GM19463 (cell line): ENCODE data around the gene KLF3.

ENCODE experiments used
- ATAC-seq: cut with Tn5 transposase; IDR thresholded peaks from one replicate; pipeline ENCODE4 v1.9.1; 2021; ENCODE audit warnings: mild to moderate bottlenecking, moderate library complexity; ENCODE audit not compliant: unreplicated experiment

Gene KLF3

DNA sequence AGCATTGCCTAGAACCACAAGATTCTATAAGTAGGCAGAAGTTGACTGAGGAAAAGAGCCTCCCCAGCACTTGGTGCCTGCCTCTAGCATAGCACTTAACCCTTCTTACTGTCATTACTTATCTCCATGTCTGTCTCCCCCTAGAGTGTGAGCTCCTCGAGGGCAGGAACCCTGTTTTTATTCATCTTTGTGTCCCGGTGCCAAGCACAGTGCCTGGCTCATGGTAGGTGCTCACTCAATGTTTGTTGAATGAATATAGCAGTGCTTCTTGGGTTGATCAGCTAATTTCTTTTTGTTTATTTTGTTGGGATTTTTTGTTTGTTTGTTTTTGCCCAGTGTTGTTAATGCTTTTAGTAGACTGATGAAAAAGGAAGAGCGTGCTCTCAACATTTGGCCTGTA lies 30.3 kb downstream of the KLF3 start:
- ATAC-seq = no peak

DNA sequence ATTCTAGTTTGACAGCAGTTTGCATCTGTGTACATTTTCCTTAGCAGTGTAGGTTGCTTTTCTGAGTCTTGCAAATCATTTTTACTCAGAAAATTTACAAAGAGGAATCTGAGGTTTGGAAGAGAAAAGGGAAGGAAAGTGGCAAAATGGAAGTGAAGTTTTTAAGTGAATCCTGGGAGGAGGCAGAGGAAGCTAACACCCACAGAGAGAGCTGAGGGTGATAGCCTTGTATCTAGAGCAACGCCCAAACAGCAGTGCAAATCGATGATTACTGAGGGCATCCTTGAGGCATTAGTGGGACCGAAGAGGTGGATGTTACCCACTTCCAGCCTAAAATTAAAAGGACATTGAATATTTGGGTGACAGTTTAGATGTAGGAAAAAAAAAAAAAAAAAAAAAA lies 31.8 kb downstream of the KLF3 start:
- ATAC-seq = no peak

DNA sequence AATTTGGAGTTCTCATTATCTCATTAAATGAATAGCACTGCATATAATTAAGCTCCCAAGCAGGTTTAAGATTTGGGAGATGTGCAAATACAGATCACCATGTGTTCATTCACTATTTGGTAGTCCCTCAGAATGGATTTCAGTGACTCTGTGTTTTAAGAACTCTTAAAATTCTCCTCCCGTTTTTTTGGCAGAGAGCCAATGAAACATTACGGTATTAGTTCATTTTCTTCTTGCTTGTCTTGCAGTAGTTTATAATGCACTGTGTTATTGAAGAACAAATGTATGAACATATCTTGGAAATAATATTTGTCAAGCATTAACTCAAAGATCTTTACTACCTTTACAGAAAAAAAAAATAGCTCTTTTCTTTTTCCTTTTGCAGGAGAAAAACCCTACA lies 32.7 kb downstream of the KLF3 start:
- no peak for ATAC-seq

DNA sequence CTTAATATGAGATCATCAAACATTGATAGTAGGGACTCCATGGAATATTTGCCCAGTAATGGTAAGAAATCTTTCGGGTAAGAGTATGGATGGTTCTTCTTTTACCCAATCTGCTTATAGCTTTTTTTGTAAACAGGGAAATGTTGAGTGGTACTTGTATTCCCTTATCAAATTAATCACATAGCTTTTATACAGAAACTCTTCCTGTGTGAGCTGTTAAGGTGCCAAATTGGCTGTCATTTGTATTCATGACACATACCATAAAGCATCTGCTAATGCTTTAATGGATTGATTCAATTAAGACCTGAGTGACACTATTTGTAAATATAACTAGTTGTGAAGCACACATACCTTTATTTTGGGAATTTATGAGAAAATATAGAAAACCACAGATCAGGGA lies 34.2 kb downstream of the KLF3 start:
- ATAC-seq = no peak

DNA sequence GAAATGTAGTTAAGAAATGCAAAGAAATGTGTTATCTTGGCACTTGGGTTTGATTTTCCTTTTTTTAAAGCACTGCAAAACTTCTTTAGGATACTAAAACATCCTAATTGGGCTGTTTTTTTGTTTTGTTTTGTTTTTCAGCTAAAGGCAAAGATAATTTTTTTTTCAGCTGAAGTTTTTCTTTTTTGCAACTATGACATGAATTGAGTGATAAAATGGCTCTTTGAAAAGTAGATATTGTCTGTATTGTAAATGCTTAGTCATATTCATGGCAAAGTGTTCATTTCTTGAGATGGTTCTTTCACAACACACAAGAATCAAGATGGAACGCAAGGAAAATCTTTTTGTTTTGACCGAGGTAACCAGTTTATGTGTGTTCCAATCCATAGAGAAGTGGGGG lies 35.1 kb downstream of the KLF3 start:
- ATAC-seq = no peak

DNA sequence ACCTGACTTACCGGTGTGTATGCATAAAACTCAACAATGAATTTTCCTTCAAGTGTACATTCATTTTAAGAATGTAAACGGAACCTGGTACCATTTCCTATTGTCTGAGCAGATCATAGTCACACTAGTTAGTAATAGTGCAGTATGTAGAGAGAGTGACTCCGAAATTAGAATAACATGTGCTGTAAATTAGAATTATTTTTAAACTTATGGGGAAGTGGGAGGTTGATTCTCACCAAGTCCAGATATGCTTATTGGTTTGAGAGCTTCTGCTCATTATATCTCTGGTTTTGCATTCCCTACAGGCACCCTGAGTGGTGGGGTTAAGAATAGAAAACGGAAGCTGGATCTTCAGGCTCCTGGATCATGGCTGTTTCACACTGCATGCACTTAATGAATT lies 39.6 kb downstream of the KLF3 start:
- no peak for ATAC-seq

DNA sequence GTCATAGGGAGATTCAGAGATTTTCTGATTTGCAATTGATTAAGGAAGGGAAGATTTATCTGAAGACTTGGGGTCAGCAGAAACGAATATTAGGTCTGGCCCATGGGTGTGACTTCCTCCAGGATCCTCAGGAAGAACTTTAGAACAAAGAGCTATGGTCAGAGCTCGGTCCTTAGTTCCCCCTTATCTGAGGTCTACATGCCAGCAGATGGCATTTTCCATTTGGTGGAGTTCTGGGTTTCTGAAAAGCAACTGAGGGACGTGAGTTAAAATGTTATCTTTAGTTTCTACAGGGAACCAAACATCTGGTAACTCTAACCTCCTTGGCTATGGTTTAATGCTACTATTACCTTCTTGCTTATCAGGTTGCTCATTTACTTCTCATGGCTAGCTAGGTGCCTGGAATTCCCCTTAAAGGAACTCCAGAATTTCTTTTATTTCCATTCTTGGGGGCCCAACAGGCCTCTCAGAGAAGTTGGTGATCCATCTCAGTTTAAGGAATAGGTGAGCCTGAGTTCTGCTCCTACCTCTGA lies 40.7 kb downstream of the KLF3 start:
- ATAC-seq = no peak

DNA sequence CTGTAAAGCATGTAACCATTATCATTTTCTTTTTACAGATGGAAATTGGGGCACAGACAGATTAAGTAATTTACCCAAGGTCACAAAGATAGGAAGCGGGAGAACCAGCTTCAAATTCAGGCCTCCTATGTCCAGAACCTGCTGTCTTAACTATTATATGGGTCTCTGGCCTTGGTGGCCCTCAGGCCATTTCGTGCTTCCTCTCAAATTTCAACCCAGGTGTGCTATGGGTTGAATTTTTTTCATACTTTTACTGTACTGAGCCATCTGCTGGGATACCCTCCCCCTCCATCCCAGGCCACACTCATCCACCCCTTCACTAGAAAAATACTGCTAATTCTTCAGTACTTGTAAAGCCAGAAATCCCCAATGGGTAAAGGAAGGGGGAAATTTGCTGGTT lies 42.3 kb downstream of the KLF3 start:
- ATAC-seq = no peak

DNA sequence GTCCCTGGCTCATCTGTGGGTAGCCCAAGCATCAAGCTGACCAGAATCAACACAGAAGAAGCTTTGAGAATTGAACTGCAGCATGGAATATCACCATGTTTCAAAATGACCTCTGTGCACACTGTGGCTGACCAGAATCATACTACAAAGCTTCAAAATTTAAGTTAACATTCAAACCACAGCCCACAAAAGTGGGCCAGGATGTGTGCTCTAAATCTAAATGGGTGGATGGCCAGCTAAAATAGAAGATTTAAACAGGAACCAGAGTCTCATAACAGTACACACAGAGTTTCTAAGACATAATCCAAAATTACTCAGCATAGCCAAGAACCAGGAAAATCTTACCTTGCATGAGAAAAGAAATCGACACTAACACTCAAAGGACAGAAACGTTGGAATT lies 46.1 kb downstream of the KLF3 start:
- peak; percentile 81 for ATAC-seq

DNA sequence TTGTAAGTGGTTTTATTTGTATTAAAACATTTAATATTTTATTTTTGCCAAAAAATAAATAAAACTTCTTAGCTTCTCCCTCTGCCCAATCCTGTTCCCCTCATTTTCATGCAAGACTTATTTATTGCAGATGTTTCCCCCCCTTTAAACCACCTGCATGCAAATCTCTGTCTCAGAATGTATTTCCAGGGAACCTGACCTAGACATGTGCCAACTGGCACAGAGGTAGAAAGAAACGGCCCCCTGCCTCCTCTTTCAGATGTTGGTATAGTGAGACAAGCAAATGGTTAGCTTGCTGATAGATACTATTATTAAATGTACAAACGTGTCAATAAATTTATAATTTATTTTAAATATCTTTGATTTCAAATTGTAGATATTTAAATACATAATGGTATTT lies 47.1 kb downstream of the KLF3 start:
- ATAC-seq = no peak

DNA sequence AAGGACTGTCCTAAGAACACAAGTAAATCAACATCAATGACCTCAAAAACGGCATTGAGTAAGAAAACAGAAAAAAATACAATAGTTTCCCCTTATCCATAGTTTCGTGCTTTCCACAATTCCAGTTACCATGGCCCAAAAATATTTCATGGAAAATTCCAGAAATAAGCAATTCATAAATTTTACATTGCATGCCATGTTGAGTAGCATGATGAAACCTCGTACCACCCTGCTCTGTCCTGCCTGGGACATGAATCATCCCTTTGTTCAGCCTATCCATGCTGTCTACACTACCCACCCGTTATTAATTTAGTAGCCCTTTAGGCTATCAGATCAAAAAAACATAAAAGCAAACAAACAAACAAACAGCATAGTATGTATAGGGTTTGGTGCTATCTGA lies 51.1 kb downstream of the KLF3 start:
- ATAC-seq = no peak

DNA sequence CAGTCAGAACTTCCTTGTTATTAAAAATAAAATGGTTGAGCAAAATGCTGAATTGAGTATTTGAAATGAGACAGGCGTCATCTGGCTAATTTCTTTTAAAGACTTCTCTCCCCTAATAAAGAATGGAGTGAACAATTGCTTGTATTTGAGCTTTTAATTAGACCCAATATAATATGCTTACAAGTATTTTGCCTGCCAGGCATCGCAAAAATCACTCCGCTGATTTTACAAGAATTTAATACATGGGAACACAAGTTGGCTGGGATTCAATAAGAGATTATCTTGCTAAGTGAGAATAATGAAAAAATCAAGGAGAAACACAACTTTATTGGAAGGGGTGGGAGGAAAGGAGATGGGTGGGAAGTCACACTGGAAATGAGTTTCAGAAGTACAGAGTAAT lies 52.3 kb downstream of the KLF3 start:
- no peak for ATAC-seq

DNA sequence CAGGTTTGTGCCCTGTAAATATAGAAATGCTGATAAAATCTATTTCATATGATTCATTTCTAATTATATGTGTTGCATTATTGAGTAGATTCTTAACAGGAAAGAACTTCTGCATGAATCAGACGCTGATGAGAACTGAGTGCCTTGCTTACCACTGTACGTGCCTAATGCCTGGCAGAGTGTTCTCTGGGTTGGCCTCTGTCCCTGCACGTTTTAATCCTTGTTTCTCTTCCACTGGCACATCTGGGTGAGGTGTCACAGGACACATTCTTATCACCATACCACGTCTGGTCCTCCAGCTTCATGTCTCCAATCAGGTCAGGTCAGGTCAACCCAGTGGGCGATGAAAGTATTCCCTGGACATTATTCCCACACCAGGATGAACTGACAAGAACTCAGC lies 53.6 kb downstream of the KLF3 start:
- ATAC-seq = no peak

DNA sequence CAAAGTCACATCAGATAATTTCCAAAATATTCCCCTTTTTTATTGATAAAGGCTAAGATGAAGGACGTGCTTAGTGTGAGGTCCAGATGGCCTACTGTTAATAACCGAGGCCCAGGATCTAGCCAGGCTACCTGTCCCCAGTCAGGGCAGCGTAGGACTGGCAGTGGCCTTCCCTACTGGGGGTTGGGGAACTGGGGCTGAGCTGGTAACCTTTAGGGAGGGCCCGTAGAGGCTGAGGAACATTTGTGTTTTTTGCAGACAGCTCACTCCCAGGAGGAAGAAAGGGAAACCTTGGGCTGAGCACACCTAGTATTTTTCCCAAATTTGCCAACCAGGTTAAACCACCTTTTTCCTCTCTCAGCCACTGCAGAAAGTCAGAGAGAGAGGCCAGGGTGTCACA lies 59.1 kb downstream of the KLF3 start:
- no peak for ATAC-seq

DNA sequence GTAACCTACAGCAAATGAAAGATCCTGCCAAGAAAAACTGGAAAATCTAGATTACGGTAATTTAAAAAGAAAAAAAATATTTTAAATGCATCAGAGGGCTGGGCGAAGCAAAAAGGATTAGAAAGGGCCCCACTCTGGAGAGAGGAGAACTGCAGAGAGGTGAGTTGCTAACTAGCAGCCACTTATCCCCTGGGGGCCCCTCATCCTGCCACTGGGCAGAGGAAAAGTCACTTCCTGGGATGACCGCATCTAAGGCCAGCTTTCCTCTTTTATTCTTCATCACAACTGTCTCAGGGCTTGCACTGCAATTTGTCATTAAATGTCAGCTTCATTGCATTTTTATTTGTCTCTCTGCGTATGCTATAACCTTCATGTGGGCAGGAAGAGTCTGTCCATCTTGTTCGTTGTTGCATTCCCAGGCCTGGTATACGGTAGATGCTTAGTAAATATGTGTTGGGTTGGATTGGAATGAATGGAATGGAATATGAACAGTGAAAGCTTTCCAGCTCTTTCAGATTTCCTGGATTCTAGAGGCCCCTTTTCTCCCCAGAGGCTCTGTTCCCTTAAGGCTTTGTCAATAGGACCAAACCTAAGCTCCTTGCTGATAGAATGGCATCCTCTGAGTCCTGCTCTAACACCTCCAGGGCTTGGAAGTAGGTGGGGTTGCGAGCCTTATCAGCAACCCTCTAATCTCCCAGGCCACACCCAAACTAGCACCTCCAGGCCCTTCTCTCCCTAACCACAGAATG lies 59.9 kb downstream of the KLF3 start:
- no peak for ATAC-seq

DNA sequence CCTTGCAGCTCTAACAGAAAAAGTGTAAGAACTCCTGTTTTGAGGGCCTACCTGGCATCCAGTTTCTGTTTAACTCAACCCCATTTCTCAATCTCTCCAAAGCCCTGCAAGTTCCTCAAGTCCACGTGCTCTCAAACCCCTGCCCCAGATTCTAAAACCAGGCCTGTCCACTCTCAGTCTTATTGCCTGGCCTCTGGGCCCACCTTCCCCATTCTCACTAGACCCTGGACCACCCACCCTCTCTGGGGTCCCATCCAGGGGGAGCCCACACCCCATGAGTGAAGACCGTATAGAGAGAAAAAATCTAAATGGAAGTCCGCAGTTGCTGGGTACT lies 60.4 kb downstream of the KLF3 start:
- ATAC-seq = no peak

DNA sequence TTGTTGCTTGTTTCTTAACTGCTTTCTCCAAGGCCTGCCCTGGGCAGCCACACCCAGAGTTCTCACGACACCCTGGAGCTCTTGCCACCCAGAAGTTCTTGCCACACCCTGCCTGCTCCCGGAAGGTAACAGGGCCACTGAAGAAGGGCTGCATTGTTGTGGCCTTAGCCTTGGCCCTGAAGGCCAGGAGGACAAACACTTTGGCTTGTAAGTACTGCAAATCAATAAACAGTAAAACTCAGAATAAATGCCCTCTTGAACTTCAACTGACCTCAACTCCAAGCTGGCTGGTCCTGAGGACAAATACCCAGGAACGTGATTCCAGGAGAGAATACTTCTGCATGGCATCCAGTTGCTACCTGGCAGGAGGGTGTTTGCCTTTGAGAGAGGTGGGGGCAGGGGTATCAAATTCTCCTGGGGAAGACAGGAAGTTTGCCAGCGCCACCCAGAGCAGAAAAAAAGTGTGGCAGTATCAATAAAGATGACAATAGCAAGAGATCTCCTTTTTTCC lies 64.7 kb downstream of the KLF3 start:
- ATAC-seq = no peak

DNA sequence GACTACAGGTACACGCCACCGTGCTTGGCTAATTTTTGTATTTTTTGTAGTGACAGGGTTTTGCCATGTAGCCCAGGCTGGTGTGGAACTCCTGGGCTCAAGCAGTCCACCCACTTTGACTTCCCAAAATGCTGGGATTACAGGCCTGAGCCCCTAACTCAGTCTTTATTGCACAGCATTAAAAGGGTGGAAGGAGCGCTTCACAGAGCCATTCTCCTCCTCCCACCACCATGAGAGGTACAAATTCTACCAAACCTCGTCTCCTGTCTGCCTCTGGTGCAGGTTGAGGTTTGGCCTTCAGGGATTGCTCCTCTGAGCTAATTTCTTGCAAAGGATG lies 66.5 kb downstream of the KLF3 start:
- no peak for ATAC-seq

DNA sequence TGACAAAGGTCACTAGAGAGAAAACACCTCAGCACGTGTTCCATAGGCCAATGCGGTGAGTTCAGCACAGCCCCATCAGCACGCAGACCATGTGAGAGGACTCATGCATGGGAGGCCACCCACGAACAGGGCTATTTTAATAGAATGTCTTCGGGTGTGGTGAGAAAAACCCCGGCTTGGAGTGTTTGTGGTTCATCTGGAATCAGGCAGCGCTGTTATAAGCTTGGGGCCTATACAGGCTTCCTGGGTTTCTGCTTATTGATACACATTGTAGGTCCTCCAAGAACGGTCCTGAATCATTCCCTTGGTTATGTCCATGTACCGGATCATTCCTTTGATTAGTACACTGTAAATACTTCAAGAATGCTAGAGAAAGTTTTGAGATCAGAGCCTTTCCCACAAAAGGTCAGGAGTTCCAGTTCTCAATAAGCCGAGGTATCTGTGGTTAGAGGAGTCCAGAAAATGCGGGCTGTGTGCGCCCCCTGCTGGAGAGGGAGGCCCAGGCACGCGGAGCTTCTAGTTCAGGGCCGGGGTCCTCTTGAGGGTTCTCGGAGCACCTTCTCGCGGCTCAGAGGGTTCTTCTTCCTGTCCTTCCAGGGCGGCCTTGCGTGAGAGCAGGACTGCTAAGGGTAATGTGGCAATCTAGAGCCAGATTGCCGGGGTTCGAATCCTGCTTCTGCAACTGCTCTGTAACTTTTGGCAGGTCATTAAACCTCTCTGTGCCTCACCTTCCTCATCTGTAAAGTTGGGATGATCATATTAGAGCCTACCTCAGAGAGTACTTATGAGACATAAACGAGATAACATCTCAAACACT lies 67.0 kb downstream of the KLF3 start:
- peak; percentile 95 for ATAC-seq

DNA sequence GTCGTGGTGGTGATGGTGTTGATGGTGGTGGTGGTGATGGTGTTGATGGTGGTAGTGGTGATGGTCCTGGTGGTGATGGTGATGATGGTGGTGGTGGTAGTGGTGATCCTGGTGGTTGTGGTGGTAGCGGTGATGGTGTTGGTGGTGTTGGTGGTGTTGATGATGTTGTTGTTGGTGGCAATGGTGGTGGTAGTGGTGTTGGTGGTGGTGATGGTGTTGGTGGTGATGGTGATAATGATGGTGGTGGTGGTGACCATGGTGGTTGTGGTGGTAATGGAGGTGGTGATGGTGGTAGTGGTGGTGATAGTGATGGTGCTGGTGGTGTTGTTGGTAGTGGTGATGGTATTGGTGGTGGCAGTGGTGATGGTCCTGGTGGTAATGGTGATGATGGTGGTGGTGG lies 69.7 kb downstream of the KLF3 start:
- ATAC-seq = no peak

DNA sequence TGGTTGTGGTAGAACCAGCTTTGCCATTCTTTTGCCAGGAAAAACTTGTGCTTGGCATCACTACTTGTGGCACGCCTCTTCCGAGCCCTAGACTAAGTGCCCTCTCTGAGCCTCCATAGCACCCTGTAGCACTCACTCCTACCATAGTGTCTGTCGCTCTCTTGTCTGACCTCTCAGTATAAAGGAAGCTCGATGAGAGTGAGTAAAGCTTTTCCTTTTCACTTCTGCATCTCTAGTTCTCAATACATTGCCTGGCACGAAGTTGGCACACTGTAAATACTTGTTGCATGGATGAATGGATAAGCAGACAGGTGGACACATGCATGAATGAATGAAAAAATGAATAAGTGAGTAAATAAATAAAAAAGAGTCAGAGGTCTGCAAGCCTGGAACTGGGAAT lies 70.4 kb downstream of the KLF3 start:
- ATAC-seq = no peak

DNA sequence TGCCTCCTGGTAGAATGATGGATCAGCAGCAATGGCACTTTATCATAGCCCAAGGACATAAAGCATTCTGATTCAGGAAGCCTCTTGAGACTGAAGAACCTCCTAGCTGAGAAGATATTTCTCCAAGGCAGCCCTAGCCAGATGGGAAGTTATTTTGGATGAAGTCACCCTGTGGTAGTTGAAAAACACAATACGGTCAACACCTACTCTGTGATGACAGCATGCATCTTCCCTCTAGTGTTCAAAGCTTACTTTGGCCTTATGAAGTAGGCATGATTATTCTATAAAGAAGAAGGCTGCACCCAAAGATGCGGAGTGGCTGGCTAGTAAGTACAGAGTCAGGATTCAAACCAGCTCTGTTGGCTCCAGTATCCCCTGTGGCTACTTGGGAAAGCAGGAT lies 70.9 kb downstream of the KLF3 start:
- no peak for ATAC-seq
